ENCODE results near the gene GPR3. TPM values are rescaled to one million over a fixed set of nuclear protein-coding genes. Genes with fewer than 3 reads are reported as not detected.
"Not testable (repeated sequence)": the region's sequence is repeated elsewhere in the genome, so short reads cannot be mapped to it uniquely, and the experiment has no call there.

GPR3 gene
- total RNA-seq, 1 donor from 2014 or later: 2.0 TPM

DNA sequence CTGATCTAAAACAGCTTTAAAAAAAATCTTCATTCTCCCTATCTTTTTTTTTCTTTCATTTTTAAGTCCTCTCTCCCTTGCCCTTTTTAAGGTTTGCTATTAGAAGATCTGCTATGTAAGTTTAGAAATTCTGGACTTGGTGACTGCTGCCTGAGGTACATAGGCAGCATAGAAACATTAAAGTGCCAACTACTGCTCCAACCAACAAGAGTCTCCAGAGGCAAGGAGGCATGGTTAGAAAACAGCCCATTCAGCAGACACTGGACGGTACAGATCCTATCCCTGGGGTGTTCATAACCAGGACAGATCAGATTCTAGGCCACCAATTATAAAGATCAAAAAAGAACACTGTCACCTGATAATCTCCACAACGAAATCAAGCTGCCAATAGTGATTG is 36.6 kb downstream of the GPR3 start:
- peaks cover 33 to 73% of the 10 kb centered on the region in 2 donors for H3K4me1 ChIP-seq
- H3K9me3 ChIP-seq: no peaks in the 10 kb centered on the region
- H3K27ac ChIP-seq: peak overlapping the region; percentile 74 to 78
- peaks cover 3 to 28% of the 10 kb centered on the region in 2 donors for H3K36me3 ChIP-seq
- TF ChIP-seq, protein P1, sequence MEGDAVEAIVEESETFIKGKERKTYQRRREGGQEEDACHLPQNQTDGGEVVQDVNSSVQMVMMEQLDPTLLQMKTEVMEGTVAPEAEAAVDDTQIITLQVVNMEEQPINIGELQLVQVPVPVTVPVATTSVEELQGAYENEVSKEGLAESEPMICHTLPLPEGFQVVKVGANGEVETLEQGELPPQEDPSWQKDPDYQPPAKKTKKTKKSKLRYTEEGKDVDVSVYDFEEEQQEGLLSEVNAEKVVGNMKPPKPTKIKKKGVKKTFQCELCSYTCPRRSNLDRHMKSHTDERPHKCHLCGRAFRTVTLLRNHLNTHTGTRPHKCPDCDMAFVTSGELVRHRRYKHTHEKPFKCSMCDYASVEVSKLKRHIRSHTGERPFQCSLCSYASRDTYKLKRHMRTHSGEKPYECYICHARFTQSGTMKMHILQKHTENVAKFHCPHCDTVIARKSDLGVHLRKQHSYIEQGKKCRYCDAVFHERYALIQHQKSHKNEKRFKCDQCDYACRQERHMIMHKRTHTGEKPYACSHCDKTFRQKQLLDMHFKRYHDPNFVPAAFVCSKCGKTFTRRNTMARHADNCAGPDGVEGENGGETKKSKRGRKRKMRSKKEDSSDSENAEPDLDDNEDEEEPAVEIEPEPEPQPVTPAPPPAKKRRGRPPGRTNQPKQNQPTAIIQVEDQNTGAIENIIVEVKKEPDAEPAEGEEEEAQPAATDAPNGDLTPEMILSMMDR (IDR thresholded peaks at IDR 0.05): no peak
- peak in 1 of 2 donors; percentile 28 for DNase-seq (ENCODE audit: low spot score in 2 of 2)
- no peaks in the 10 kb centered on the region for H3K27me3 ChIP-seq
- peak overlapping the region; percentile 28 to 44 for H3K4me3 ChIP-seq
- intact Hi-C loops (cut with DNase I): loop anchor here (5.0 kb wide), 1 partner anchor 128 kb away; no protein-coding TSS in a partner anchor

DNA sequence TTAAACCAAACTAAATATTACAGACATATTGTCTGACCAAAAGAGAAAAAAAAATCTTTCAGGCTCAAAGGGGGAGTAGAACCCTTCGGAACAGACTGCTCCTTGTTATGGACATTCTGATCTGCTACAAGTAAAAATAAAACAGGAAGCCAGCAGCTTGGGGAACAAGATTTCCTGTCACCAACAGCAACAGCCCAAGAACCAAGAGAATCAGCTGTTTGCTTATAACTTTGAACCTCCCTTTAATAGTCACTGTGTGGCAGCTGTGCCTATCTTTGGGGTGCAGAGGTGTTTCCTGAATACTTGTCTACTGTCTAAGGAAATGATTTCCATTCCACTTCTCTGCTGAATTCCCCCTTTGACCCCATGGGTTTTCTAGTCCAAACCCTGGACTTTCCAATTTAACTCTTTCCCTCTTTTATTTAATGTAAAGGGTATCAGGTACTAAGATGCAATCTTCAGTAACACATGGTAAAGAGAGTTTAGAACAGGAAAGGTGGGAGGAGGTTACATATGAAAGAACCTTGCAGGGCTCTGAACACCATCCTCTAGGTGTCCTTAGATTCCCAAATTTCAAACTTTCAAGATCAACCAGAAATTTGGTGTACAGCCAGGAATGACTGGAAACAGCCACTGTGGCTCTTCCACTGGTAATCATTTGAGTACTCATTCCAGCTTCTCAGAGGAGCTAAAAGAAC is 38.6 kb downstream of the GPR3 start:
- H3K36me3 ChIP-seq: peaks cover 0 to 13% of the 10 kb centered on the region in 2 donors
- DNase-seq (ENCODE audit: low spot score in 2 of 2): peak in 1 of 2 donors; percentile 67
- no peaks in the 10 kb centered on the region for H3K27me3 ChIP-seq
- H3K4me1 ChIP-seq: peaks cover 38 to 87% of the 10 kb centered on the region in 2 donors
- H3K4me3 ChIP-seq: peak overlapping the region in 1 of 2 donors; percentile 11
- peak overlapping the region; percentile 74 to 78 for H3K27ac ChIP-seq
- H3K9me3 ChIP-seq: no peaks in the 10 kb centered on the region
- intact Hi-C loops (cut with DNase I): loop anchor here (5.0 kb wide), 1 partner anchor 111 kb away; no protein-coding TSS in a partner anchor
- TF ChIP-seq, protein P1 (IDR thresholded peaks at IDR 0.05): peak in 1 of 3 experiments; percentile 23

DNA sequence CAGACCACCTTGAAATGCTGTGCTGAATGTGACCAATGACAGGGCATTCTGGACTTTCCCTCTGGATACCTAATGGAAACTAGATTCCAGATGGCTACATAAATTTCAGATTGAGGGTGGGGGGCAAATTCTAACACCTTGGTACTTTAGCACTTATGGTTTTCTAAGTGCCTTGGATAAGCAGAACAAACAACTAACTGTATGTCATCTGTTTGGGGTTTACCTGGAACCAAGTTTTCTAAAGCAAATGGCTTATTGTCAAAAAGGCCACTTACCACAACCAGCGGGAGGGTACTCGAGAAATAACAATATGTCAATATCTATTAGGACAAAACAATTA is 39.1 kb downstream of the GPR3 start:
- TF ChIP-seq, protein P1 (IDR thresholded peaks at IDR 0.05): no peak
- intact Hi-C loops (cut with DNase I): loop anchor here (5.0 kb wide), 1 partner anchor 111 kb away; no protein-coding TSS in a partner anchor
- Histone ChIP-seq H3K4me3 (peak overlapping the region in 1 of 2 donors; percentile 11), H3K27me3 (no peaks in the 10 kb centered on the region), H3K36me3 (peaks cover 0 to 13% of the 10 kb centered on the region in 2 donors), H3K9me3 (no peaks in the 10 kb centered on the region), H3K4me1 (peaks cover 39 to 87% of the 10 kb centered on the region in 2 donors), H3K27ac (peak overlapping the region; percentile 74 to 78)
- DNase-seq (ENCODE audit: low spot score in 2 of 2): no peak

DNA sequence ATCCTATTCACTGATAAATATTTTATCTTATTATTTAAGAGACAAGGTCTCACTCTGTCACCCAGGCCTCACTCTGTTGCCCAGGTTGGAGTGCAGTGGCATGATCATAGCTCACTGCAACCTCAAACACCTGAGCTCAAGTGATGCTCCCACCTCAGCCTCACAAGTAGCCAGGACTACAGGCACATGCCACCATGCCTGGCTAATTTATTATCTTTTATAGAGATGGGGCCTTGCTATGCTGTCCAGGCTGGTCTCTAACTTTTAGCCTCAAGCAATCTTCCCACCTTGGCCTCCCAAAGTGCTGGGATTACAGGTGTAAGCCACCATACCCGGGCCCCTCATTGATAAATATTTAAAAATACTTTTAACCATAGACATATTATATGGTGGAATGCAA is 40.3 kb downstream of the GPR3 start:
- peak overlapping the region; percentile 38 to 69 for H3K27ac ChIP-seq

DNA sequence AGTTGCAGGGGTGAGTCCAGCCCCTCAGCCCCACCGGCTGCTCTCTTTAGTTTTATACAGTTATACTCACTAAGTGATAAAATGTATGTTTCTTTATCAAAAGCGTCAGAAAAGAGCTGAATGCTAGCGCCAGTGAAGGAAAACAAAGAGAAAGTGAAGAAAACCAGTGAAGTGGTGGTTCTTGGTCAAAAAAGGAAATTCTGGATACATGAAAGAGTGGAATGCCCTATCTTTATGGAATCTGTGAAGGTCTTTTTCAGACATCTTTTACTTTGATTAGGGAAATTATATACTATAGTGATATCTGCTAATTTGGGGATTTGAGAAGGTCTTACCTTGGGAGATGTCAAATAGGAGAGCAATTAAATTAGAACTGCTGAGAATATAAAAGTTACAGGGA is 41.3 kb downstream of the GPR3 start:
- Histone ChIP-seq H3K27ac (peak overlapping the region; percentile 69 to 85), H3K36me3 (no peaks in the 10 kb centered on the region), H3K9me3 (no peaks in the 10 kb centered on the region), H3K4me3 (no peak overlapping the region), H3K4me1 (peaks cover 29 to 93% of the 10 kb centered on the region in 2 donors), H3K27me3 (no peaks in the 10 kb centered on the region)
- intact Hi-C loops (cut with DNase I): loop anchor here (5.0 kb wide), 1 partner anchor 109 kb away; no protein-coding TSS in a partner anchor
- TF ChIP-seq, protein P1 (IDR thresholded peaks at IDR 0.05): no peak
- DNase-seq (ENCODE audit: low spot score in 2 of 2): no peak

More for the DNA sequence above, 40.3 kb downstream of the GPR3 start:
- H3K4me3 ChIP-seq, H3K27me3 ChIP-seq, H3K9me3 ChIP-seq, H3K36me3 ChIP-seq: not testable (repeated sequence)
- peaks cover 32 to 90% of the 10 kb centered on the region in 2 donors for H3K4me1 ChIP-seq
- peak in 1 of 2 donors; percentile 57 for DNase-seq (ENCODE audit: low spot score in 2 of 2)
- intact Hi-C loops (cut with DNase I): loop anchor here (5.0 kb wide), 1 partner anchor 110 kb away; no protein-coding TSS in a partner anchor

DNA sequence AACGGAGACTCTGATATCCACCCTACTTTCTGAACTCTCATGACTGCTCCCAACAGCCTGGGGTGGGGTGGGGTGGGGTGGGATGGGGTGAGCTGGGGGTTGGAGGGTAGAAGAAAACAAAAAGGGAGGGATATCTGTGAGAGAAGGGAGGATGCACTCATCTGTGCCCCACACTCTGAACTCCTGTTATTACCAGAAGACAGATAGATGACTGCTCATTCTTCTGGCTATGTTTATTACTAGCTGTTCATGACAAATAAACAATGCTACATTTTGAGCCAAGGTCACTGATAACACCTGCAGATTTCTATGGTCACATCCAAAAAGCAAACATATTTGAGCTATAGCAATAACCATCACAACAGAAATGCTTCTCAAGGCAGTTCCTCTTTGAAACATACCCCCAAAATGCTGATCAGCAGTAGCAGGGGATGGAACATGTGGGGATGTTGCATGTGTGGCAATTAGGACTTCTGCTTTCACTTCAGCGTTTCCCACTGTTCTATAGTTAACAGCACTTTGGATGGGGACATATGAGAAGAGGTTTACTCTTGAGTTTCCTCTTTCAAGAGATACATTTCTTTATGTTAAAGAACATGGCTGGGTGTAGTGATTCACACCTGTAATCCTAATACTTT is 43.3 kb downstream of the GPR3 start:
- intact Hi-C loops (cut with DNase I): no loop called here
- peaks cover 14 to 77% of the 10 kb centered on the region in 2 donors for H3K4me1 ChIP-seq
- DNase-seq (ENCODE audit: low spot score in 2 of 2): no peak
- peak overlapping the region; percentile 22 to 33 for H3K4me3 ChIP-seq
- H3K36me3 ChIP-seq: peaks cover 5% of the 10 kb centered on the region in 2 donors
- TF ChIP-seq, protein P1 (IDR thresholded peaks at IDR 0.05): no peak
- H3K27me3 ChIP-seq: no peaks in the 10 kb centered on the region
- no peaks in the 10 kb centered on the region for H3K9me3 ChIP-seq
- peak overlapping the region; percentile 69 to 85 for H3K27ac ChIP-seq

Data from ascending aorta (tissue), 2 donors.